GM08714 (cell line): ENCODE results near the gene PCDHA9.
"Not testable (repeated sequence)": the region's sequence is repeated elsewhere in the genome, so short reads cannot be mapped to it uniquely, and the experiment has no call there.

ENCODE experiments used
- H3K4me3 ChIP-seq: fragments of 200-500 bp; sonication (Bioruptor generic); 2 replicates; pipeline ENCODE4 v1.5.1; 2014; ENCODE audit warnings: mild to moderate bottlenecking, low read length, inconsistent platforms
- ZNF274 ChIP-seq: IDR thresholded peaks from 2 replicates; pipeline ENCODE4 v1.6.1; 2012; ENCODE audit warnings: mild to moderate bottlenecking, low read depth, low read length

PCDHA9 gene

GRCh38 chr5:140848139-140849102 is at the start of gene PCDHA9:
TSS of gene PCDHA9 (plus strand) at chr5:140848382. CDS start at chr5:140848496, 114 bp downstream.
- not testable (repeated sequence) for H3K4me3 ChIP-seq

- H3K4me3 ChIP-seq, result no peak within 1 kb of the TSS
- TF ChIP-seq ZNF274, result no peak
Observed at GRCh38 chr5:140800816-140801493, 47.2 kb upstream of the PCDHA9 start, which contains the start of gene PCDHA3. TSS of gene PCDHA3 (plus strand) at chr5:140801057.

GRCh38 chr5:140801494-140801841 is 46.7 kb upstream of the PCDHA9 start:
- no peak for TF ChIP-seq ZNF274
- H3K4me3 ChIP-seq, result no peak overlapping the region

- not testable (repeated sequence) for H3K4me3 ChIP-seq
Observed at GRCh38 chr5:140802381-140802780, 45.8 kb upstream of the PCDHA9 start.

GRCh38 chr5:140802781-140803271 is 45.4 kb upstream of the PCDHA9 start:
- no peak overlapping the region for H3K4me3 ChIP-seq
- no peak for TF ChIP-seq ZNF274

- no peak within 1 kb of the TSS for H3K4me3 ChIP-seq
- no peak for TF ChIP-seq ZNF274
Observed at GRCh38 chr5:140806834-140807775, 41.1 kb upstream of the PCDHA9 start, which contains the start of gene PCDHA4. TSS of gene PCDHA4 (plus strand) at chr5:140807068.

GRCh38 chr5:140808241-140808888 is 39.8 kb upstream of the PCDHA9 start:
- not testable (repeated sequence) for H3K4me3 ChIP-seq

GRCh38 chr5:140808889-140809291 is 39.3 kb upstream of the PCDHA9 start:
- no peak overlapping the region for H3K4me3 ChIP-seq
- no peak for TF ChIP-seq ZNF274

- TF ChIP-seq ZNF274, result no peak
- H3K4me3 ChIP-seq, result no peak within 1 kb of the TSS
Observed at GRCh38 chr5:140821375-140822280, 26.6 kb upstream of the PCDHA9 start, which contains the start of gene PCDHA5. TSS of gene PCDHA5 (plus strand) at chr5:140821613.

GRCh38 chr5:140822281-140822629 is 25.9 kb upstream of the PCDHA9 start:
- no peak overlapping the region for H3K4me3 ChIP-seq

GRCh38 chr5:140822969-140823368 is 25.2 kb upstream of the PCDHA9 start:
- not testable (repeated sequence) for H3K4me3 ChIP-seq

More at GRCh38 chr5:140822281-140822629, 25.9 kb upstream of the PCDHA9 start:
- no peak for TF ChIP-seq ZNF274

GRCh38 chr5:140823475-140823874 is 24.7 kb upstream of the PCDHA9 start:
- no peak overlapping the region for H3K4me3 ChIP-seq

More at GRCh38 chr5:140823475-140823874, 24.7 kb upstream of the PCDHA9 start:
- no peak for TF ChIP-seq ZNF274
